T-helper 2 cell treated with Interferon-gamma antibody and Interleukin-4, amounts not matched to agents 5 μg/mL and 100 μg/mL, for 36 hours (primary cell): ENCODE results near the gene CBLN1.
"Not testable (repeated sequence)": the region's sequence is repeated elsewhere in the genome, so short reads cannot be mapped to it uniquely, and the experiment has no call there.

Experiments used
- DNase-seq: peaks from one replicate; pipeline ENCODE4 v3.0.0; 2021; ENCODE audit warnings: low spot score
- H3K27ac Mint-ChIP-seq: one replicate; pipeline ENCODE4 v1.8.0; 2021; ENCODE audit warnings: mild to moderate bottlenecking, mixed read lengths
- H3K27me3 Mint-ChIP-seq: one replicate; pipeline ENCODE4 v1.8.0; 2021; ENCODE audit warnings: low read depth, mixed read lengths
- H3K36me3 Mint-ChIP-seq: one replicate; pipeline ENCODE4 v1.8.0; 2021; ENCODE audit warnings: low read depth, mixed read lengths
- H3K4me1 Mint-ChIP-seq: one replicate; pipeline ENCODE4 v1.8.0; 2021; ENCODE audit warnings: low read depth, mixed read lengths
- H3K4me3 Mint-ChIP-seq: one replicate; pipeline ENCODE4 v1.8.0; 2022; ENCODE audit warnings: mild to moderate bottlenecking, moderate library complexity, mixed read lengths
- H3K9me3 Mint-ChIP-seq: one replicate; pipeline ENCODE4 v1.8.0; 2021; ENCODE audit warnings: mixed read lengths

CBLN1 gene

DNA sequence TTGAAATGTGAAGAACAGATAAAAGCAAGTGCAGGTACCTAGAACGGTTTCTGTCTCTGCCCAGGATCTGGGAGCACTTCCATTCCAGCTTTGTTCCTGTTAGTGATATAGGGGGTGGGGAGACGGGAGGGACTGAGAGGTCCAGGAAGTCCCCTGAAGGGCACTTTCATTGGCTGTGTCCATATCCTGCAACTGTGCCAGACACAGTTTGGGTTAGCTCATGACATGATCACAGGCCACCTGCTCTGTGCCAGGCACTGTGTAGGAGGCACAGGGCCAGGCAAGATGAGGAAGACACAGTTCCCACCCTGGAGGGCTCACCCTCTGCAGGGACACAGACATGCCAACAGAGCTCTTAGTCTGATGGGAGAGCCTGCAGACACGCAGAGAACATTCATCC is 7.9 kb downstream of the CBLN1 start:
- H3K9me3 Mint-ChIP-seq = no peaks in the 10 kb centered on the region
- H3K27ac Mint-ChIP-seq = no peak overlapping the region
- H3K27me3 Mint-ChIP-seq = peaks cover 54% of the 10 kb centered on the region
- DNase-seq = no peak
- H3K4me3 Mint-ChIP-seq = no peak overlapping the region
- H3K36me3 Mint-ChIP-seq = no peaks in the 10 kb centered on the region
- no peaks in the 10 kb centered on the region for H3K4me1 Mint-ChIP-seq

- no peak for DNase-seq
- Mint-ChIP-seq H3K36me3 (no peaks in the 10 kb centered on the region), H3K4me1 (no peaks in the 10 kb centered on the region), H3K4me3 (no peak overlapping the region), H3K27ac (no peak overlapping the region), H3K27me3 (peaks cover 30% of the 10 kb centered on the region), H3K9me3 (no peaks in the 10 kb centered on the region)
These were observed 10.3 kb downstream of the CBLN1 start for GRCh38 chr16:49271363-49271762.

- H3K27me3 Mint-ChIP-seq = peaks cover 10% of the 10 kb centered on the region
- H3K9me3 Mint-ChIP-seq = no peaks in the 10 kb centered on the region
- DNase-seq = no peak
- H3K4me3 Mint-ChIP-seq = no peak overlapping the region
- no peak overlapping the region for H3K27ac Mint-ChIP-seq
- H3K4me1 Mint-ChIP-seq = no peaks in the 10 kb centered on the region
- no peaks in the 10 kb centered on the region for H3K36me3 Mint-ChIP-seq
These were observed 12.4 kb downstream of the CBLN1 start for GRCh38 chr16:49269201-49269600.

- Mint-ChIP-seq H3K4me1 (no peaks in the 10 kb centered on the region), H3K27me3 (peaks cover 5% of the 10 kb centered on the region), H3K9me3 (no peaks in the 10 kb centered on the region), H3K36me3 (no peaks in the 10 kb centered on the region), H3K4me3 (no peak overlapping the region), H3K27ac (no peak overlapping the region)
- DNase-seq = no peak
These were observed 13.0 kb downstream of the CBLN1 start for GRCh38 chr16:49268667-49269066.

DNA sequence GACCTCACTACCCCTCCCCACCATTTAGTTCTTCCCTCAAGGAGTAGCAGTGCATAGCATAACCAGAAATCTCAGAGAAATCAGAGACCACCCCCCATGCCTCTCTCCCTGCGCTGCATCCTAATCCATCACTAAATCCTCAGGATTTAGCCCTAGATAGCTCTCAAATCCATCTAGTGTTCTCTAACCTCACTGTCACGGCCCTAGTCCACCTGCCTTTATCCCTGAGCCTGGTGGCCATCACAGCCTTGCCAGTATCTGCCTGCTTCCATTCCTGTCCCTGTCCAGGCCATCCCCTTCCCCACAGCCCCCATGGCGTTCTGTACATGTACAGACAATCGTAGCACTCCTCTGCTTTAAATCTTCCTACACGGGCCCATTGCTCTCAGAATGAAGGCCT is 19.1 kb downstream of the CBLN1 start:
- no peak for DNase-seq
- Mint-ChIP-seq H3K27me3 (no peaks in the 10 kb centered on the region), H3K36me3 (no peaks in the 10 kb centered on the region), H3K4me1 (no peaks in the 10 kb centered on the region), H3K9me3 (no peaks in the 10 kb centered on the region), H3K4me3 (no peak overlapping the region), H3K27ac (no peak overlapping the region)

- Mint-ChIP-seq H3K36me3 (no peaks in the 10 kb centered on the region), H3K27me3 (no peaks in the 10 kb centered on the region), H3K27ac (no peak overlapping the region), H3K4me1 (no peaks in the 10 kb centered on the region), H3K9me3 (no peaks in the 10 kb centered on the region), H3K4me3 (no peak overlapping the region)
- DNase-seq = no peak
These were observed 19.7 kb downstream of the CBLN1 start for GRCh38 chr16:49261930-49262329.

DNA sequence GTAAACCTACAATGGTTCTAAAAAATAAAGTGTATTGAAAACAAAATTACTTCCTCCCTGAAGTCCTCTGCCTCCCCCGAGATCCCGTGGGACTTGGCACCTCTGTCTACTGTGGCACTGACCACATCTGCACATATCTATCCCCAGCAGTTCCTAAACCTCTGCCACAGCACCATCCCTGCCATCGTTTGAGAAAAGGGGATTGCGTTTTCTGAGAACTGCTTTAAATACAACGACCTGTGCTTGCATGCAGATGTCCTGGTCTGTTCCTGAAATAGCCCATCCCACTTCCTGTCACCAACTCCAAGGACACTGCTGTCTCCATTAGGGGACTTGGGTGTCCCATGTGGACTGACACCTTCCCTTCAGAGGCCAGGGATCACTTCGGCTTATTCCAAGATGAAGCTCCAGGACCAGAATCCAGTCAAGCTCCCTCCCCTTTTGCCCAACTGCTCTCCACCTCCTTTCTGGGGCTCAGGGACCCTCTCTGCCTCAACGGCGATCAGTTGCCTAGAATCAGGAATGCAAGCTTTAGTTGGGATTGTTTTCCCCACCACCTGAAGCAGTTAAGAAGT is 20.6 kb downstream of the CBLN1 start:
- no peaks in the 10 kb centered on the region for H3K27me3 Mint-ChIP-seq
- no peak for DNase-seq
- H3K36me3 Mint-ChIP-seq = no peaks in the 10 kb centered on the region
- no peak overlapping the region for H3K27ac Mint-ChIP-seq
- H3K9me3 Mint-ChIP-seq = no peaks in the 10 kb centered on the region
- no peaks in the 10 kb centered on the region for H3K4me1 Mint-ChIP-seq
- no peak overlapping the region for H3K4me3 Mint-ChIP-seq

GRCh38 chr16:49260253-49260652 is 21.4 kb downstream of the CBLN1 start:
- DNase-seq = no peak
- no peaks in the 10 kb centered on the region for H3K27me3 Mint-ChIP-seq
- H3K27ac Mint-ChIP-seq = no peak overlapping the region
- H3K36me3 Mint-ChIP-seq = no peaks in the 10 kb centered on the region
- H3K9me3 Mint-ChIP-seq = no peaks in the 10 kb centered on the region
- no peak overlapping the region for H3K4me3 Mint-ChIP-seq
- no peaks in the 10 kb centered on the region for H3K4me1 Mint-ChIP-seq

GRCh38 chr16:49259330-49259729 is 22.3 kb downstream of the CBLN1 start:
- Mint-ChIP-seq H3K27me3 (no peaks in the 10 kb centered on the region), H3K27ac (no peak overlapping the region), H3K9me3 (no peaks in the 10 kb centered on the region), H3K4me1 (no peaks in the 10 kb centered on the region), H3K36me3 (no peaks in the 10 kb centered on the region), H3K4me3 (no peak overlapping the region)
- no peak for DNase-seq

GRCh38 chr16:49250689-49251088 is 30.9 kb downstream of the CBLN1 start:
- Mint-ChIP-seq H3K4me3 (no peak overlapping the region), H3K27ac (no peak overlapping the region), H3K36me3 (no peaks in the 10 kb centered on the region), H3K9me3 (no peaks in the 10 kb centered on the region), H3K27me3 (no peaks in the 10 kb centered on the region), H3K4me1 (no peaks in the 10 kb centered on the region)
- DNase-seq = no peak

GRCh38 chr16:49248227-49248626 is 33.4 kb downstream of the CBLN1 start:
- Mint-ChIP-seq H3K27me3 (no peaks in the 10 kb centered on the region), H3K36me3 (no peaks in the 10 kb centered on the region), H3K27ac (no peak overlapping the region), H3K4me1 (no peaks in the 10 kb centered on the region), H3K9me3 (no peaks in the 10 kb centered on the region), H3K4me3 (no peak overlapping the region)
- no peak for DNase-seq

GRCh38 chr16:49236216-49236615 is 45.4 kb downstream of the CBLN1 start:
- no peaks in the 10 kb centered on the region for H3K36me3 Mint-ChIP-seq
- H3K27ac Mint-ChIP-seq = no peak overlapping the region
- no peaks in the 10 kb centered on the region for H3K9me3 Mint-ChIP-seq
- no peaks in the 10 kb centered on the region for H3K4me1 Mint-ChIP-seq
- H3K4me3 Mint-ChIP-seq = no peak overlapping the region
- no peaks in the 10 kb centered on the region for H3K27me3 Mint-ChIP-seq
- DNase-seq = no peak

DNA sequence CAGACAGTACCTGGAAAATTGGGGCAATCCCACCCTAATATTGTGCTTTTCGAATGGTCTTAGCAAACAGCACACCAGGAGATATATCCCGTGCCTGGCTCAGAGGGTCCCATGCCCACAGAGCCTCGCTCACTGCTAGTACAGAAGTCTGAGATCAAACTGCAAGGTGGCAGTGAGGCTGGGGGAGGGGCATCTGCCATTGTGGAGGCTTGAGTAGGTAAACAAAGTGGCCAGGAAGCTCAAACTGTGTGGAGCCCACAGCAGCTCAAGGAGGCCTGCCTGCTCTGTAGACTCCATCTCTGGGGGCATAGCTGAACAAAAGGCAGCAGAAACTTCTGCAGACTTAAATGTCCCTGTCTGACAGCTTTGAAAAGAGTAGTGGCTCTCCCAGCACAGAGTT is 53.3 kb downstream of the CBLN1 start:
- DNase-seq, H3K36me3 Mint-ChIP-seq, H3K9me3 Mint-ChIP-seq, H3K27ac Mint-ChIP-seq, H3K4me3 Mint-ChIP-seq, H3K4me1 Mint-ChIP-seq, H3K27me3 Mint-ChIP-seq: not testable (repeated sequence)
